NCI-H2196 (cell line): ENCODE data around the gene LPP.

ENCODE experiments used
- DNase-seq: peaks from one replicate; lab custom pipeline; 2025; ENCODE audit not compliant: unreplicated experiment; lab: John Stamatoyannopoulos, UW

Gene LPP

GRCh38 chr3:188458756-188459155 lies 304.8 kb downstream of the LPP start:
- no peak for DNase-seq

GRCh38 chr3:188465311-188465710 lies 311.4 kb downstream of the LPP start:
- no peak for DNase-seq

- DNase-seq: peak; percentile 67
Observed at GRCh38 chr3:188468196-188468595, 314.2 kb downstream of the LPP start.

- peak; percentile 77 for DNase-seq
Observed at GRCh38 chr3:188468662-188469061, 314.7 kb downstream of the LPP start.

GRCh38 chr3:188469228-188469885 lies 315.4 kb downstream of the LPP start:
- DNase-seq: no peak

GRCh38 chr3:188470508-188471130 lies 316.7 kb downstream of the LPP start:
- DNase-seq: no peak

GRCh38 chr3:188471723-188472122 lies 317.8 kb downstream of the LPP start:
- no peak for DNase-seq

GRCh38 chr3:188472336-188472735 lies 318.4 kb downstream of the LPP start:
- DNase-seq: no peak

- DNase-seq: no peak
Observed at GRCh38 chr3:188473045-188473444, 319.1 kb downstream of the LPP start.

GRCh38 chr3:188473591-188474288 lies 319.8 kb downstream of the LPP start:
- no peak for DNase-seq

GRCh38 chr3:188476935-188477334 lies 323.0 kb downstream of the LPP start:
- no peak for DNase-seq

GRCh38 chr3:188480011-188480410 lies 326.1 kb downstream of the LPP start:
- DNase-seq: no peak

- DNase-seq: no peak
Observed at GRCh38 chr3:188482929-188483328, 329.0 kb downstream of the LPP start.

- DNase-seq: no peak
Observed at GRCh38 chr3:188486126-188486525, 332.2 kb downstream of the LPP start.

GRCh38 chr3:188486952-188487351 lies 333.0 kb downstream of the LPP start:
- DNase-seq: no peak

- DNase-seq: no peak
Observed at GRCh38 chr3:188487652-188488051, 333.7 kb downstream of the LPP start.

GRCh38 chr3:188488801-188489200 lies 334.8 kb downstream of the LPP start:
- no peak for DNase-seq

- DNase-seq: no peak
Observed at GRCh38 chr3:188489639-188490405, 335.9 kb downstream of the LPP start.

GRCh38 chr3:188490416-188490815 lies 336.5 kb downstream of the LPP start:
- no peak for DNase-seq

- DNase-seq: no peak
Observed at GRCh38 chr3:188491276-188491687, 337.3 kb downstream of the LPP start.

- DNase-seq: no peak
Observed at GRCh38 chr3:188496390-188496789, 342.4 kb downstream of the LPP start.

GRCh38 chr3:188497021-188497420 lies 343.1 kb downstream of the LPP start:
- no peak for DNase-seq
